Ascending aorta (tissue), 2 donors: ENCODE data around the gene TCF4. TPM values are rescaled to one million over a fixed set of nuclear protein-coding genes. Genes with fewer than 3 reads are reported as not detected.
A peak's percentile ranks its signal among the peaks of the same experiment; 100 is the strongest.

Experiments used
- DNase-seq, 2 donors: peaks; one replicate each; pipeline ENCODE4 v3.0.0-alpha.2; 2019; ENCODE audit warnings: low spot score in 2 of 2
- H3K27ac ChIP-seq, 2 donors: fragments of 200-600 bp; sonication (generic); one replicate each; pipeline ENCODE4 v1.5.1; 2016 to 2017; ENCODE audit warnings: mild to moderate bottlenecking in 1 of 2
- H3K27me3 ChIP-seq: fragments of 200-600 bp; sonication (generic); one replicate; pipeline ENCODE4 v1.5.1; 2017
- H3K36me3 ChIP-seq, 2 donors: fragments of 200-600 bp; sonication (generic); one replicate each; pipeline ENCODE4 v1.5.1; 2016
- H3K4me1 ChIP-seq, 2 donors: fragments of 200-600 bp; sonication (generic); one replicate each; pipeline ENCODE4 v1.5.1; 2016 to 2017; ENCODE audit warnings: mild to moderate bottlenecking in 1 of 2
- H3K4me3 ChIP-seq, 2 donors: fragments of 200-600 bp; sonication (generic); one replicate each; pipeline ENCODE4 v1.5.1; 2016 to 2017; ENCODE audit warnings: mild to moderate bottlenecking in 1 of 2
- H3K9me3 ChIP-seq, 2 donors: fragments of 200-600 bp; sonication (generic); one replicate each; pipeline ENCODE4 v1.5.1; 2016
- CTCF ChIP-seq, 3 experiments: fragments of 200-600 bp in 2 of 3; fragments of 450-650 bp in 1 of 3; sonication (generic) in 2 of 3; IDR thresholded peaks; one replicate each; pipeline ENCODE4 v1.5.1; 2016 to 2019; ENCODE audit warnings: antibody characterized with exemption in 3 of 3, mild to moderate bottlenecking in 1 of 3, moderate library complexity in 1 of 3
- intact Hi-C: fragments of 100-400 bp; cut with DNase I; formaldehyde crosslinking; loops from one replicate; pipeline ENCODE4 v1.15.1; 2023
- total RNA-seq: library from RNA; depleted of rRNA; stranded (reverse); fragments of >200 nt; gene quantifications from one replicate; pipeline ENCODE4 v1.1.0, GENCODE V29; 2016

The TCF4 gene
- total RNA-seq, 1 donor from 2014 or later: 180 TPM

- Histone ChIP-seq H3K4me3 (peak overlapping the region; percentile 42 to 45), H3K9me3 (no peaks in the 10 kb centered on the region), H3K4me1 (peaks cover 0 to 33% of the 10 kb centered on the region in 2 donors), H3K27ac (peak overlapping the region; percentile 80 to 87), H3K27me3 (no peaks in the 10 kb centered on the region), H3K36me3 (no peaks in the 10 kb centered on the region)
- DNase-seq: no peak
- intact Hi-C loops: loop anchor here (2.0 to 5.0 kb wide), 4 partner anchors 76 to 343 kb away; partner anchors contain the start of gene TCF4
- TF ChIP-seq CTCF (IDR thresholded peaks at IDR 0.05): no peak
Observed at GRCh38 chr18:55244546-55244945, 343.4 kb downstream of the TCF4 start.

GRCh38 chr18:55243857-55244256, 344.1 kb downstream of the TCF4 start:
- peak overlapping the region; percentile 42 to 45 for H3K4me3 ChIP-seq
- DNase-seq: peak in 1 of 2 donors; percentile 74
- H3K4me1 ChIP-seq: peaks cover 0 to 33% of the 10 kb centered on the region in 2 donors
- H3K27ac ChIP-seq: peak overlapping the region; percentile 80 to 87
- intact Hi-C loops: loop anchor here (2.0 to 5.0 kb wide), 4 partner anchors 77 to 343 kb away; partner anchors contain the start of gene TCF4
- TF ChIP-seq CTCF (IDR thresholded peaks at IDR 0.05): no peak
- no peaks in the 10 kb centered on the region for H3K9me3 ChIP-seq
- H3K36me3 ChIP-seq: no peaks in the 10 kb centered on the region
- no peaks in the 10 kb centered on the region for H3K27me3 ChIP-seq

GRCh38 chr18:55243255-55243654, 344.7 kb downstream of the TCF4 start:
- intact Hi-C loops: loop anchor here (5.0 kb wide), 3 partner anchors 94 to 344 kb away; partner anchors contain the start of gene TCF4
- H3K4me1 ChIP-seq: peaks cover 0 to 33% of the 10 kb centered on the region in 2 donors

GRCh38 chr18:55240978-55241377, 347.0 kb downstream of the TCF4 start:
- intact Hi-C loops: loop anchor here (5.0 kb wide), 3 partner anchors 96 to 346 kb away; partner anchors contain the start of gene TCF4
- DNase-seq: no peak
- Histone ChIP-seq H3K27ac (no peak overlapping the region), H3K9me3 (no peaks in the 10 kb centered on the region), H3K4me3 (no peak overlapping the region), H3K36me3 (no peaks in the 10 kb centered on the region), H3K27me3 (no peaks in the 10 kb centered on the region), H3K4me1 (peaks cover 0 to 22% of the 10 kb centered on the region in 2 donors)
- no peak for TF ChIP-seq CTCF (IDR thresholded peaks at IDR 0.05)

More at GRCh38 chr18:55243255-55243654, 344.7 kb downstream of the TCF4 start:
- Histone ChIP-seq H3K9me3 (no peaks in the 10 kb centered on the region), H3K36me3 (no peaks in the 10 kb centered on the region), H3K4me3 (no peak overlapping the region), H3K27me3 (no peaks in the 10 kb centered on the region), H3K27ac (peak overlapping the region; percentile 80 to 87)
- no peak for TF ChIP-seq CTCF (IDR thresholded peaks at IDR 0.05)
- no peak for DNase-seq

GRCh38 chr18:55239740-55240139, 348.3 kb downstream of the TCF4 start:
- no peak for TF ChIP-seq CTCF (IDR thresholded peaks at IDR 0.05)
- Histone ChIP-seq H3K4me1 (peaks cover 0 to 24% of the 10 kb centered on the region in 2 donors), H3K4me3 (no peak overlapping the region), H3K9me3 (no peaks in the 10 kb centered on the region), H3K27me3 (no peaks in the 10 kb centered on the region), H3K27ac (no peak overlapping the region), H3K36me3 (no peaks in the 10 kb centered on the region)
- DNase-seq: no peak
- intact Hi-C loops: loop anchor here (5.0 kb wide), 4 partner anchors 98 to 1413 kb away; partner anchors contain the start of genes TCF4 and WDR7
